DLD1 (cell line): ENCODE data around the gene HDGF.

Experiments used
- in situ Hi-C: cut with HindIII; loops from 2 replicates; pipeline ENCODE4 v1.10.0; 2017; ENCODE audit warnings: low sequenced_read_pairs

HDGF gene

GRCh38 chr1:156747742-156748669 lies 3.5 kb downstream of the HDGF start:
- in situ Hi-C loops: no loop called here

DNA sequence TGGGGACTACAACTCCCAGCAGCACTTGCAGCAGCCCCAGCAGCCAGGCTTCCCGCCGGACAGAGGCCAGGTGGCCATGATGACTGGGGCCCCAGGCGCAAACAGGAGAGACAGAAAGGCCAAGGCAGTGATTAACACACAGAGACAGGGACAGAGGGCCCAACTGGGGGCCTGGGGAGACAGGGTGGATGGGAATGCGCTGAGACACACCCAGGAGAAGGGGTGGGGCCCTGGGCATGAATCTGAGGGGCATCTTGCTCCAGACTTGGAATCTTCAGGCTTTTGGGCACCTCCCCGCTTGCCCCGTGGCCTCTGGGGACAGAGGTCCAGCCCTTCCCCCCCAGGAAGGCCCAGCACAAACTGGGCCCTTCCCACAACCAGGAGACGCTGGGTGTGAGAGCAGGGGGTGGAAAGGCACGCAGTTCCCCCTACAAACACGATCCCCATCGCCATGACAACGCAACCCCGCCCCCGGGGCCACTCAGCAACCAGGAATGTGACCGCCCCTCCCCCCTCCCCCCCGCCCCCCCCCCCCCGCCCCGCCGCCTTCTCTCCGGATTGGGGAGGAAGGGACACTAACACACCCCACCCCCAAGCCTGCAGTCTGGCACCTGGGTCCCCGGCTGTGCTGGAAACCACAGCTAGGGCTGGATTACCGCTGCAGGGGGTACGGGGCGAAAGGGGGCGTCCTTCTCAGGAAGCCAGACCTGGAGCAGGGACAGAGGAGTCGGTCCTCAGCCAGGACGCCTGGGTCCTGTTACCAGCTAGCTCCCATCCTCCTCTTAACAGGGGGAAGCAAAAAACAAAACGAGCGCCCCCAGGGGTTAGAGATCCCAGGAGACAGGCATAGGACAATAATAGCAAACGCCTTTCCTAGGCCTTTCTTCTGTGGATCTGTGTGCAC lies 4.5 kb downstream of the HDGF start:
- in situ Hi-C loops: no loop called here

GRCh38 chr1:156746406-156746727 lies 5.1 kb downstream of the HDGF start:
- in situ Hi-C loops: no loop called here

DNA sequence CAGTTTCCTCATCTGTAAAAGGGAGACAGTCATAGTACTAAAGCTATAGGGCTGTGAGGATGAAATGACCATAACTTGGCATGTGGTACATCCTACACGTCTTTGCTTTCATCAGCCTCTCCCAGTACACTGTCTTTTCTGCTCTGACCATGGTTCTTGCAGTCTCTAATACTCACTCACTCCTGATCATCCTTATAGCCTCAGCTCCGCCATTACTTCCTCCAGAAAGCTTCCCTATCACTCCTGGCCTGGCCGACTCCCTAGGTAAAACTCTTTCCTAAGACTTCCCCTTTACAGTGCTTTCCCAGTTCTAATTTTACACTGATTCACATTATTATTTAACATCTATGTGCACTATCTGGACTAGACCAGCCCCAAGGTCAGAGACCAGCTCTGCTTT lies 5.6 kb downstream of the HDGF start:
- in situ Hi-C loops: no loop called here

- in situ Hi-C loops: no loop called here
Measured at GRCh38 chr1:156744786-156745419, 6.6 kb downstream of the HDGF start.

DNA sequence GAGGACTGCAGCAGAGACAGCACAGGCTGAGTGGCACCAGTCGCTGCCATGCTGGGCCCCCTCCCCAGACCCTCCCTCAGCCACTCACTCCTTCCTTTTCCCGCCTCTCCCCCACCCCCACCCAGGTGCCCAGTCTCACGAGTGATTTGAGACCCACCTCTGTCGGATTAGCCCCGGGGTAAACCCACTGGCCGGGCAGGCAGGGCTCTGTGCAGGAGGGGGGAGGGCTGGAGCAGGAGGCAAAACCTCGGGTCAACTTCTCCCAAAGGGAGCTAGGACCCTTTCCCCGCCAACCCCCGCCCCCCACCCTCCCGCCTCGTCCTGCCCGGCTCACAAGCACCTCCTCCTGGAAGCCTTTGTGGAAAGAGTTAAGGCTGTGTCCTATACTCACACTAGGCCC lies 7.1 kb downstream of the HDGF start:
- in situ Hi-C loops: no loop called here

DNA sequence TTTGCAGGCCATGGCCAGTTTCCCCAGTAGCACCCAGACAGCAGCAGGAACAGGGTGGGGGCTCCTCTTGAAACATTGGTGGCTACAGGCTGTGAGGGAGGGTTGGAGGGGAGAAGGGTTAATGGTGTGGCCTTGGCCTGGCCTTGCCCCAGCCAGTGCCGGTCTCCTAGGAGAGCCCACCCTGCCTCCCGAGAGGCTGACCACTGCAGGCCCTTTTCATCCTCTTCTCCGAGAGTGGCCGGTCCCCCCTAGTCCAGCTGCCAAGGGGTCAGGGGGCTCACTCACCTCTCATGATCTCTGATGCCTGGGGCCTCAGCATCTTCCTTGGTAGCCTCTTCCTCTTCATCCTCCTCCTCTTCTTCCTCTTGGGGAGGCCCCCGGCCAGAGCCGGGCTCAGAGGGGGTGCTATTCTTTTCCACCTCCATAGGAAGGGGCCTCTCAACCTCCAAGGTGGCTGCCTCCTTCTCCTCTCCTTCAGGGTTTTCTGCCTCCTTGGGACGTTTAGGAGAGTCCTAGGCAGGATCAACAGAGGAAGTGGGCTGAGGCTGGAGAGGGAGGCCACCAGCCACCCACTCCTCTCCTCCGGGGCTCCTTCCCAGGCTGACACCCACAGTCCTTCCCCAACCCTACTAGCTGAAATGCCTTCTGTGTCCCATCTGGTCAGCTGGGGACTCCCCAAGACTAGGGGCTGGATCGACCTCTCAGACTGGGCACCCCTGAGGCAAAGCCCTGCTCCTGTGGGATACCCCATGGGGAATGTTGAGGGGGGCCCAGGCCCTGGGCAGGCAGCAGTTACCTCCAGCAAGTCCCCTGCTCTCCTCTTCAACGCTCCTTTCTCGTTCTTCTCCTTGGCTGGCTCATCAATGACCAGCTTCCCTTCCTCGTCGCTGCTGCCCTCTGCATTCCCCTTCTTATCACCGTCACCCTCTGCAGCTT lies 7.8 kb downstream of the HDGF start:
- in situ Hi-C loops: no loop called here

DNA sequence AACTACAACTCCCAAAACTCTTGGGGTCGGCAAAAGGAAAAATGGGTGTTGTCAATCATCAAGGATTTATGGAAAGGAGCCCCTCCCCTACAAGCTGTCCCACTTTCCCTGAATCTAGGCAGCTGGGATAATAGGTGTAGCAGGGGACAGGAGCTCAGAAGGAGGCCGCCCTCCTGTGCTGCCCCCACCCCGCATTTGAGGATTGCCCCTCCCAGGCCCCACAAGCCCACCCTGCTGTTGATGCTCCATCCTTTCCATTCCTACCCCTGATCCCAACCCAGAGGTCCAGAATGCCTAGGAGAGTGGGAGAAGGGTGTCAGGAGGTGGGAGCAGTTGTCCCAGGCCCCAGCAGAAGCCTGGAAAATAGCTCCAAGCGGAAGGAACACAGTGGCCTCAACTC lies 8.7 kb downstream of the HDGF start:
- in situ Hi-C loops: no loop called here

DNA sequence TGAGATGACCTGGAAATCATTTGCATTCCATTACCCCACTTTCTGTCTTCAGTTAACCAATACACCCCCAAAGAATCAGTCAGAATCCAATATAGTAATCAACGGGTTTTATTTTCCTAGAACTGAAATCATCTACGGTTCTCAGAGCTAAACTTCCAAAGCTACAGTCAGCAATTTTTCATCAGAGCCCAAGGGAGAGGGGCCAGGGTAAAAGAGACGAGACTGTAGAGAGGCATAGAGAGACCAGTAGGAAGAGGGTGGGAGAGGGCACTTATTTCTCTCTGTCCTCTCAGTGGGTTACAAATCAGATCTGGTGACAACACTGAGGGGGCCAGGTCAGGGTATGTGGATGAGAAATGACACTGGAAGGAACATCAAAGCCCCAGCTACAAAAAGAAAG lies 9.5 kb downstream of the HDGF start:
- in situ Hi-C loops: no loop called here

DNA sequence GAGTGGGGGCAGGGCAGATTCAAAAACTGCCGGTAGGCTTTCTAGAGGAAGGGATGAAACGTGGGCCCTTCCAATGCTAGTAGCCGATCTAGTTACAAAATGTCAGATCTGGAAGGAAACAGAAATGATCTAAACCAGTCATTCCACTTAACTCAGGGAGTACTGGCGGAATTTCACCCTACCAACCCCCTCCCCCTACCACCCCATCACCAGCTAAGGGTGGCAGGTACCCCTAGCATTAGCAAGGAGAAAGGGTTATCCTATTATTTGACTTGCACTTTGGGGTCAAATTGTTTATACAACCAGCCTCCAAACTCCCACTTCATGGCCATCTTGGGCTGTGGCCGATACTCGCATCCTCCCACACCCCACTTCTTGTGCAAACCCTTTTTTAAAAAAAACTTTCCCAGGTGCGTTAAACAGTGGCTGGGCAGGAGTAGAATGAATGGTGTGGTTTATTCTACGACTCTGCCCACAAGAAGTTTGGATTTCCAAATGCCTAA lies 9.9 kb downstream of the HDGF start:
- in situ Hi-C loops: no loop called here

DNA sequence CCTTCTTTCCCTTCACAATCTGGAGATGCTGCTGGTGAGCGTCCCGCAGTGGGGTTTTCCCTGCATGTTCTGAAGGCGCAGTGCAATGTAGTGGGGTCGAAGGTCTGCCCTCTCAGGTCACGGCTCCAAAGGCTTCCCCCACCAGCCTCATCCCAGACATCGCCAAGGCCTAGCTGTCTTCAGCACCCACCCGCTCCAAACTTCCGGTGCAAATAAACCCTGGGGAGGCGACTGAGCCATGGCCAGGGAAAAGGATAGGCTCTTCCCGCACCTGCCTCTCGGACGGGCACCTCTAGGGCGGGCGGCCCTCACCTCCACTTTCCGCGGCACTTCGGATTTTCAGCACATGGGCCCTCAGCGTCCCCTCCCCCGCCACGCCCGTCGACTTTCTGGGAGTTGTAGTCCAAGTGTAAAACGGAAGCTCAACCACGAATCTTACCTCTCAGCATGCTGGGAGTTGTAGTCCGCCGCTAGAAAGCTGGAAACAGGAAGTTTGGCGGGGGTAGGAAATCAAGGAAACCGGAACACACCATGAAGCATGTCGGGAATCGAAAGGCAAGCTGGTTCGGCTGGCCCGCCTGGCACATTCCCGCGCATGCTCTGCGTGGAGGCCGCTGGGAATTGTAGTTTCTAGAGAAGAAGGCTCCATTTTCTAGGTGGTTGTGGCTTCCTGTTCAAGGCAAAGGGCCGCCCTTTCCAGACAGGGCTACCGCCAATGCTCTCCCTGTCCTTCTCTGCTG lies 10.6 kb downstream of the HDGF start, which contains the start of gene MRPL24:
Gene MRPL24 (minus strand): TSS at position 348 of the 740 bp plus-strand sequence. CDS start 2,384 bp downstream, outside the sequence.
- in situ Hi-C loops: no loop called here

- in situ Hi-C loops: no loop called here
Measured at GRCh38 chr1:156740237-156740740, 11.2 kb downstream of the HDGF start.

- in situ Hi-C loops: no loop called here
Measured at GRCh38 chr1:156738916-156739315, 12.6 kb downstream of the HDGF start.

GRCh38 chr1:156738407-156738806 lies 13.1 kb downstream of the HDGF start:
- in situ Hi-C loops: no loop called here

- in situ Hi-C loops: no loop called here
Measured at GRCh38 chr1:156733989-156734584, 17.4 kb downstream of the HDGF start.

GRCh38 chr1:156728599-156729462 lies 22.6 kb downstream of the HDGF start, which contains the start of gene ISG20L2:
TSS of gene ISG20L2 (minus strand) at chr1:156728766. CDS start at chr1:156727652, 1,114 bp downstream.
- in situ Hi-C loops: no loop called here

DNA sequence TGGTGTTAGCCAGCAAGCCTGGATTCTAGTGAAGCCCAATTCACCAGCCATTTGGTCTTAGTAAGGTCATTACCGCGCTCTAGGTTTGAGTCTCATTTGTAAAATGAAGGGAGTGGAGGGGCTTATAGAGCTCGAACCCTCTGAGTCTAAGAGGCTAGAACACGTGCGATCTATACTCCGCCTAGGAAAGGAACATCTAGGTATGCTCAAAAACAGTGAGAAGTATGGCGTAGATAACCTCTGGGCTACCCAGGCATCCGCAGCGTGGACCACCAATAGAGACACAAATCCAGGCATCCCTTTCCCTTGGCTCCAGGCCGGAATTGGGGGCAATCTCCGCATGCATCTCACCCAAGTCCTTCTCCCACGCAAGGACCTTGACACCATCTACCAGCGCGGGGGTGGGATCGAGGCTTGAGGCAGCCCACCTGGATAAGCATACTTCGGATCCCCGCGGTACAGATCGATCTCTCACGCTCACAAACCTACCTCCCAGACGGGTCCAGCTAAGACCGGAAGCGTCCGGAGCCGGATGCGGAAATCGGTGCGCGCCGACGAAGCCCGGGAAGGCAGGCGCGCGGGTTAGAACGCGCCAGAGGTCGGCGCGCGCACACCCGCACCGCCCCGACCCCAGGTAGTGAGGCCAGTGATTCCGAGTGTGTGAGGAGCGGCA lies 23.4 kb downstream of the HDGF start, which contains the start of gene METTL25B:
Gene METTL25B (plus strand): TSS at position 544 of the 673 bp plus-strand sequence. CDS start 636 bp downstream, outside the sequence.
- in situ Hi-C loops: no loop called here
